NCI-H526 (cell line): Measurements from ENCODE around the gene LAMC3.

ENCODE experiments used
- DNase-seq, 2 experiments: peaks; one replicate each; lab custom pipeline; 2025; lab: John Stamatoyannopoulos, UW

The LAMC3 gene

DNA sequence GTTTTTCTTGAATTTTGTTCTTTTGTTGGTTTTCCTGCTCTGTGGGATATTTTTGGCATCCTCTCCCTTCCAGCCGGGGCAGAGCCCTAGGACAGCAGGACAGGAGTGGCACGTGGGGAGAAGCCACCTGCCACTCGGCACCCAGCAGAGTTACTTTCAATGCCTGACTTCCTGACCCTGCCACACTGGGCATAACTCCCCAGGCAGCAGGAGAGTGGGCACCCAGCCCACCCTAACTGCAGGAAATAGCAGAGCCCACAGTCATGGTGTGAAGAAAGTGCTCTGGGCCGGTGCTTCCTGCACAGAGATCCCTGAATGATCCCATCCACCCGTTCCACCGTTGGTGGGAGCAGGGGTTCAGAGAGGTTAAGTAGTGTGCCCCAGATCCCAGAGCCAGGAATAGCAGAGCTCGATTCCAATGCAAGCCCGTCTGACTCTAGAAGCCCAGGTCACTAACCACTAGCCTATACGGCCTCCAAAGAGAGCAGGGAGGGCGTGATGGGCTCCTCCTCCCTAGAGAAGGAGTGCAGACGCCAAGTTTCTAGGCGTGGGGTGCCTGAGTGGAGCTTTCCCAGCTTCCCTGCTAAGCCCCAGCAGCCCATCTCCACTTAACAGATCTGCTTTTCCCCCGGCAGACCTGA, 108.3 kb downstream of the LAMC3 start:
- no peak for DNase-seq

GRCh38 chr9:131117762-131118145, 108.8 kb downstream of the LAMC3 start:
- DNase-seq: no peak

DNA sequence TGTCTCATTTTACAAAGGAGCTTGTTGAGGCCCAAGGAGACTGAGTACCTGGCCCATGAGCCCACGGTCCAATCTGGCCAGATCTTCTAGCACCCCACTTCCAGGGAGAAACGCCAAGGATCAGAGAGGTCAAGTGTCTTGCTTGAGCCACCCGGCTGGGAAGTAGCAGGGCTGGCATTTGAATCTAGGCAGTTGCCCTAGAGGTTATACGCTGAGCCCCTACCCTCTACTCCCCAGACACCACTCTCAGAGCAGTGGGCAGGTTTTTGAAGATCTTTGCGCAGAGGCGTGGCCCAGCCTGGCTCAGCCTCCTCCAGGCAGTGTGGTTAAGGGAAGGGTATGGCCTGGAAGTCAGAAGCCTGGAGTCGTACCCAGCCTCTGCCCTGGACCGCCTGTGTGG, 110.6 kb downstream of the LAMC3 start:
- DNase-seq: no peak

DNA sequence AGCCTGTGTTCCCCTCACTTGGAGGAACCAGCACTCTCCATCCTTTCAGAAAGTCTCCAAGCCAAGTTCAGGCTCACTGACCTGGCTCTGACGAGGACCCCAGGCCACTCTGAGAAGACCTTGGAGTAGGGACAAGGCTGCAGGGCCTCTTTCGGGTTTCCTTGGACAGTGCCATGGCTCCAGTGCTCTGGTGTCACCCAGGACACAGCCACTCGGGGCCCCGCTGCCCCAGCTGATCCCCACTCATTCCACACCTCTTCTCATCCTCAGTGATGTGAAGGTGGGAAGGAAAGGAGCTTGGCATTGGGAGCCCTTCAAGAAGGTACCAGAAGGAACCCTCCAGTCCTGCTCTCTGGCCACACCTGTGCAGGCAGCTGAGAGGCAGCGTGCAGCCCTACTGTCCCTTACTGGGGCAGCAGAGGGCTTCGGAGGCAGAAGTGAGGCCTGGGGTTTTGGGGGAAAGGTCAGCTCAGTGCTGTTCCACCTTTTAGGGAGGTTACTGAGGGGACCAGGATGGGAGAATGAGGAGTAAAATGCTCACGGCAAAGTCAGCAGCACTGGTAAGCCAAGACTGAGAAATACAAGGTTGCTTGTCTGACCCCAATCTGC, 111.8 kb downstream of the LAMC3 start:
- DNase-seq: no peak

- no peak for DNase-seq
These were observed 112.4 kb downstream of the LAMC3 start for GRCh38 chr9:131121346-131121745.

DNA sequence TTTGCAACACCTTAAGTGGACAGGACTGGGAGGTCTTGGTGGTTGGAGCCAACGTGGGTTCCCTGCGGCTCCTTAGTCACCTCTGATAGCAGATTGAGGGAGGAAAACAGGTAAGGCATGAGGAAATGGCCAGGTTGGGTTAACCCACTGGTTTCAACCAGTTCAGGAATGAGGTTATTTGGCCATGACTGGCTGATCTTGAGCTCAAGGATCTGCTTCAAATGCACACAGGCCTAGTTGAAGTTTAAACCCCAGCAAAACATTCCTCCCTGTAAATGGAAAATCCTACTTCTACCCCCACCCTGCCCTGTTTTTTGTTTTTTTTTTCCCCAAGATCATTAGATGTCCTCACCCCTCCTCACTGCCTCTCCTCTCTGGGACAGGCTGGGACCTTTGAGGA, 113.2 kb downstream of the LAMC3 start:
- DNase-seq: no peak

- no peak for DNase-seq
These were observed 116.0 kb downstream of the LAMC3 start for GRCh38 chr9:131125038-131125287.

DNA sequence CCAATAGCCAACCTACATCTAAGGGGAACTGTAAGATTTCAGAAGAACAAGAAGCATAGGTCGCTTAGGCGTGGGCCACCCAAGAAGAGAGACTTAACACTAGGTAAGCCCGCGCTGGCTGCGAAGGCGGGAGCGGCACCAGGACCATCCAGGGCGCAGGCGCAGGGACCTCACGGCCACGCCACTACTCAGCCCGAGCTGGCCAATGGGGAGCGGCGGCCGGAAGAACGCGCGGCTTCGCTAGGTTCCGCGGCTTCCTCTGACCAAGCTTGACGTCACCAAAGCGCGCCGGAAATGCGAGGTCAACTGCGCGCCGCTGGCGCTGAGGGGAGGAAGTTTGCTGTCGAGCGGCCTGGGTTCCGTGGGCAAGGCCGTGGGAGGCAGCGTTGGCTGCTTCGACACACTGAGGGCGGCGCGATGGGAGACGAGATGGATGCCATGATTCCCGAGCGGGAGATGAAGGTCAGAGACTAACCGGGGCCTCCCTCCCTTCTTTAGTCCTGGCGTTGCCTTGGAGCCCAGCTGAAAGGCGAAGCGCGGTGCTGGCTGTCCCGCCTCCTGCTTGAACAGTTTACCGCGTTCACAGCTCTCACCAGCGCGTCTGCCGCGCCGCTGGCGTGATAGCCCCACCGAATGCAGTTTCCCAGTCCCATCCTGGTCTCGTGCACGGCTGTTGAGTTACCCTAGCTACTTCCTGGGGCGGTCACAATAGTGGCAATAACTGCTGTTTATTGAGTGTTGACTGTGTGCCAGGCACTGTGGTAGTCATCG, 116.5 kb downstream of the LAMC3 start, which contains the start of gene NUP214:
Gene NUP214 (plus strand): TSS at position 299 of the 771 bp plus-strand sequence. CDS start 119 bp downstream, at position 418.
- peak; percentile 88 to 96 for DNase-seq

DNA sequence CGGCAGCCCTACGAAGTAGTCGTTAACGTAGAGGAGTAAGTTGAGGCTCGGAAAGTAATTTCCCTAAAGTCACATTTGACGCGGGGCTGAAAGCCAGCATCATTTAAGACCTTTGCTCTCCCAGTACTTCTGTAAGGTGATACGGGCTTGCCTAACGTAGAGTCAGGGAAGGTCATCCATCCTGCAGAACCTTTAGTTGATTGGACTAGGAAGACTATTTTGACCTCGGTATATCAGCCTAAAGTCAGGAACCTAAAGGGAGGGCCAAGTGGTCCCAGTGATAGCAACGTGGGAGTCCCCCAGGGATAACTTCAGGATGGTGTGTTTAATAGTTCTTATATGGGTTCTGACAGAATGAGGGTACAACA, 117.1 kb downstream of the LAMC3 start:
- DNase-seq: no peak

DNA sequence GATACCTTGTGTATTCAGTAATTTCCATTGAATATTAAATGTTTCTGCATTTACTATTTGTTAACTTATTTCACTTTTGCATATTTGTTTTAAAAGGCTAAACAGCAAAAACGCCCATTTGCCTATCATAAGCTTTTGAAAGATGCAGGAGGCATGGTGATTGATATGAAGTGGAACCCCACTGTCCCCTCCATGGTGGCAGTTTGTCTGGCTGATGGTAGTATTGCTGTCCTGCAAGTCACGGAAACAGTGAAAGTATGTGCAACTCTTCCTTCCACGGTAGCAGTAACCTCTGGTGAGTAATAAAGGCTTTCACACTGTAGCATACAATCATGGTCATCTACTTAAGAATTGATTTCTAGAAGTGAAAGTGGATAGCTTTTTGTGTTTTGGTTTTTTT, 120.2 kb downstream of the LAMC3 start:
- no peak for DNase-seq

- no peak for DNase-seq
These were observed 129.7 kb downstream of the LAMC3 start for GRCh38 chr9:131138676-131139075.

DNA sequence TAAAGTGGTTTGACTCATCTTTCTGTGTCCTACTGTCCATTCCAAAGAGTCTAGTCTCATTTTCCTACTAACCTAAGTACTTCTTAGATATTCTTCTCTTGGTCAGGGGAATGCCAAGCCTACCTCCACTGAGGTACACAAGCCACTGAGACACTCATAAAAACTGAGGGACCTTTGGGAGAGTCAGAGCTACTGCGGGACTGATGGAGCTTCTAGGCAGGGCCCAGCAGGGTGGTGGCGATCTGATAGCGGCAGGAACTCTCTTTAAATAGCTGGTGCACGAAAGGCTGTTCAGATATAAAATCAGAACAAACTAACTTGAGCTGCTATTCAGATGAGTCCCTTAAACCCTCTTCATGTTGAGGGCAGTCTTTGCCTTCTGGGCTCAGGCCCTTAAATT, 131.1 kb downstream of the LAMC3 start:
- no peak for DNase-seq

GRCh38 chr9:131140550-131140949, 131.6 kb downstream of the LAMC3 start:
- DNase-seq: no peak

- DNase-seq: no peak
These were observed 133.2 kb downstream of the LAMC3 start for GRCh38 chr9:131142160-131142559.
